ENCODE data around the gene CFAP210. TPM values are rescaled to one million over a fixed set of nuclear protein-coding genes. Genes with fewer than 3 reads are reported as not detected.

The CFAP210 gene
- total RNA-seq, 1 experiment from 2014 or later: 0.94 TPM

DNA sequence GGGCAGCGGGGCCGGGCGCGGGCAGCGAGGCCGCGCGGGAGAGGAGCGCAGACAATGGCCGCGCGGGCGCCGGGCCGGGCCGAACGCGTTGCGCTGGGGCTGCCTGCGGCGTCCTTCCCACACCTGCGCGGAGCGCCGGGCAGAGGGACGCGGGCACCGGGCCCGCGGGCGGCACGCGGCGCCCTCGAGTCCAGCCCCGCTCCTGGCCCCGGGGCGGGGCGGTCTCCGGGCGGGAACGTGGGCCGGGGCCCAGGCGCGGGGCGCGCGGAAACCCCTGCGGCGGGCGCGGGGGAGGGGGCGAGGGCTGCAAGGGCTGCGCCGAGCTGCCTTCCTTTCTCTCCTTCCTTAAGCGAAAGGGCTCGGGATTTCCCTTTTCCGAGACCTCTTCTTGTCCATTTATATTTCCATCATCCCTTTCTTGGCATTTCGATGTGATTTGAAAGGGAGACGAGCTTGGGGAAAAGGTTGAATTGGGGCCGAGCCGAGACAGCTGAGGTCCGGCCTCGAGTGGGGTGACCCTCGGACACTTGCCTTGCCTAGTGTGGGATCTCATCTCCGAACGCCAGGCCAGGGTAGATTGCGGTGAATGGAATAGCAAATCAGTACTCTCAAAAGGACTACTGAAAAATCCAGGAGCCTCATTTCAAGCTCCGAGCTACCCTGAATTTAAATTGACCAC is 40.1 kb upstream of the CFAP210 start:
- Histone ChIP-seq H3K9ac (ENCODE audit: extremely low read depth, insufficient read length, low read length) (peak overlapping the region; percentile 71), H2AFZ (ENCODE audit: low read length) (no peak overlapping the region), H3K23ac (ENCODE audit: insufficient read length, low read depth, low read length) (no peak overlapping the region), H3K79me1 (ENCODE audit: insufficient read depth, low read depth, low read length, poor library complexity, severe bottlenecking) (peaks cover 4% of the 10 kb centered on the region), H3K4me1 (ENCODE audit: insufficient read depth, low read length) (no peaks in the 10 kb centered on the region), H3K56ac (ENCODE audit: insufficient read length, low read depth, low read length) (no peak overlapping the region), H3T11ph (ENCODE audit: low read length) (no peak overlapping the region), H2AK5ac (ENCODE audit: insufficient read length, low read length) (no peak overlapping the region), H4K8ac (replicated peaks; ENCODE audit: insufficient read length, low read depth, low read length) (no peak overlapping the region), H3K4ac (ENCODE audit: low read depth, low read length) (no peak overlapping the region), H4K91ac (ENCODE audit: insufficient read length, low read depth, low read length) (no peak overlapping the region), H2BK12ac (ENCODE audit: insufficient read length, low read depth, low read length) (no peak overlapping the region), H2BK20ac (ENCODE audit: low read depth, low read length, poor library complexity, severe bottlenecking) (no peak overlapping the region), H4K5ac (ENCODE audit: insufficient read length, low read depth, low read length) (no peak overlapping the region), H2BK5ac (ENCODE audit: insufficient read length, low read length) (no peak overlapping the region), H3K79me2 (ENCODE audit: insufficient read depth, low read length) (peaks cover 4% of the 10 kb centered on the region; the same call in 1 of the 2 replicates), H2BK15ac (ENCODE audit: low read depth, low read length) (no peak overlapping the region), H3K27me3 (ENCODE audit: insufficient read depth, low read length) (no peaks in the 10 kb centered on the region), H2BK120ac (ENCODE audit: low read depth, low read length, poor library complexity, severe bottlenecking) (no peak overlapping the region), H4K20me1 (ENCODE audit: control insufficient read depth, insufficient read depth, insufficient read length) (no peaks in the 10 kb centered on the region), H3K9me3 (ENCODE audit: control insufficient read depth, low read depth, low read length) (no peaks in the 10 kb centered on the region), H3K18ac (ENCODE audit: insufficient read length, low read depth, low read length) (peak overlapping the region; percentile 3), H3K27ac (ENCODE audit: insufficient read length, low read depth, low read length) (no peak overlapping the region), H3K14ac (ENCODE audit: insufficient read depth, low read length) (peak overlapping the region; percentile 95), H3K4me2 (ENCODE audit: insufficient read depth, insufficient read length, low read length) (peak overlapping the region; percentile 98), H3K23me2 (ENCODE audit: insufficient read length, low read depth, low read length, poor library complexity, severe bottlenecking) (peaks cover 9% of the 10 kb centered on the region)
- H3K4me3 Mint-ChIP-seq: peak overlapping the region; percentile 80 to 89
- H3K27ac Mint-ChIP-seq: peak overlapping the region in 1 of 3 experiments; percentile 75; a peak in 2 of 7 replicates
- peaks cover 11 to 32% (median 21%) of the 10 kb centered on the region in 3 experiments for H3K36me3 Mint-ChIP-seq (ENCODE audit: insufficient read depth in 1 of 3, low read depth in 3 of 3)
- H3K4me1 Mint-ChIP-seq: peaks cover 34% of the 10 kb centered on the region in 2 experiments
- TF ChIP-seq CTCF (conservative IDR thresholded peaks at IDR 0.05): no peak
- no peak for DNase-seq
- WGBS (ENCODE audit: extremely low coverage, insufficient read length, low lambda C conversion rate): no CpG with 5 or more reads among the region's 69 CpGs
- H3K9me3 Mint-ChIP-seq: peaks cover 3 to 5% of the 10 kb centered on the region in 2 experiments; a peak in 4 of 5 replicates
- H3K27me3 Mint-ChIP-seq (ENCODE audit: low read depth): peaks cover 13% of the 10 kb centered on the region

Measured in H9 (cell line).